Activated naive CD8-positive, alpha-beta T cell treated with anti-CD3 and anti-CD28 coated beads, Interleukin-2, amount 50 U/mL, for 16 hours (primary cell): ENCODE data around the gene HNRNPUL2.
"Not testable (repeated sequence)": the region's sequence is repeated elsewhere in the genome, so short reads cannot be mapped to it uniquely, and the experiment has no call there.

Experiments used
- DNase-seq: peaks from one replicate; pipeline ENCODE4 v3.0.0-alpha.2; 2020; ENCODE audit warnings: low read depth, low spot score

The HNRNPUL2 gene

GRCh38 chr11:62703921-62704320, 23.3 kb downstream of the HNRNPUL2 start:
- DNase-seq, result not testable (repeated sequence)

- no peak for DNase-seq
These were observed 25.0 kb downstream of the HNRNPUL2 start for GRCh38 chr11:62702246-62702645.

GRCh38 chr11:62694455-62695167, 32.6 kb downstream of the HNRNPUL2 start:
- peak; percentile 54 for DNase-seq

GRCh38 chr11:62693624-62694023, 33.6 kb downstream of the HNRNPUL2 start:
- DNase-seq, result not testable (repeated sequence)

- no peak for DNase-seq
These were observed 37.7 kb downstream of the HNRNPUL2 start, which contains the start of gene LRRN4CL for GRCh38 chr11:62689421-62690183. Gene LRRN4CL (minus strand): TSS chr11:62689530. CDS start chr11:62688508, 1,022 bp downstream.

- no peak for DNase-seq
These were observed 38.8 kb downstream of the HNRNPUL2 start for GRCh38 chr11:62688491-62688890.

- no peak for DNase-seq
These were observed 39.5 kb downstream of the HNRNPUL2 start for GRCh38 chr11:62687508-62688396.

- no peak for DNase-seq
These were observed 44.7 kb downstream of the HNRNPUL2 start for GRCh38 chr11:62682518-62682917.

GRCh38 chr11:62680825-62681240, 46.4 kb downstream of the HNRNPUL2 start:
- no peak for DNase-seq

- DNase-seq, result peak; percentile 64
These were observed 48.2 kb downstream of the HNRNPUL2 start, which contains the start of gene UBXN1 for GRCh38 chr11:62678770-62679696. Gene UBXN1 (minus strand): TSS chr11:62679073. CDS start chr11:62678923, 150 bp downstream.

- no peak for DNase-seq
These were observed 48.9 kb downstream of the HNRNPUL2 start for GRCh38 chr11:62678433-62678769.

GRCh38 chr11:62677714-62678113, 49.5 kb downstream of the HNRNPUL2 start:
- DNase-seq, result no peak

GRCh38 chr11:62677156-62677555, 50.1 kb downstream of the HNRNPUL2 start:
- no peak for DNase-seq

- no peak for DNase-seq
These were observed 50.6 kb downstream of the HNRNPUL2 start for GRCh38 chr11:62676698-62677097.

- DNase-seq, result not testable (repeated sequence)
These were observed 51.8 kb downstream of the HNRNPUL2 start for GRCh38 chr11:62675415-62675814.

- no peak for DNase-seq
These were observed 54.1 kb downstream of the HNRNPUL2 start for GRCh38 chr11:62673196-62673525.

GRCh38 chr11:62671608-62672389, 55.5 kb downstream of the HNRNPUL2 start, which contains the start of the genes LBHD1 and UQCC3:
Gene LBHD1 (minus strand): TSS chr11:62672267. CDS start chr11:62670031, 2,236 bp downstream.
Gene UQCC3 (plus strand): TSS chr11:62671673. CDS start chr11:62671746, 73 bp downstream.
- DNase-seq, result peak; percentile 73

GRCh38 chr11:62671236-62671607, 56.0 kb downstream of the HNRNPUL2 start:
- DNase-seq, result no peak

GRCh38 chr11:62669420-62670161, 57.7 kb downstream of the HNRNPUL2 start:
- DNase-seq, result no peak
